Measurements from ENCODE around the gene ARHGEF16. TPM values are rescaled to one million over a fixed set of nuclear protein-coding genes. Genes with fewer than 3 reads are reported as not detected.

ARHGEF16 gene
- polyA plus RNA-seq, 1 of the 3 experiments (the other 2 are of a cell fraction) = 0.18 TPM

DNA sequence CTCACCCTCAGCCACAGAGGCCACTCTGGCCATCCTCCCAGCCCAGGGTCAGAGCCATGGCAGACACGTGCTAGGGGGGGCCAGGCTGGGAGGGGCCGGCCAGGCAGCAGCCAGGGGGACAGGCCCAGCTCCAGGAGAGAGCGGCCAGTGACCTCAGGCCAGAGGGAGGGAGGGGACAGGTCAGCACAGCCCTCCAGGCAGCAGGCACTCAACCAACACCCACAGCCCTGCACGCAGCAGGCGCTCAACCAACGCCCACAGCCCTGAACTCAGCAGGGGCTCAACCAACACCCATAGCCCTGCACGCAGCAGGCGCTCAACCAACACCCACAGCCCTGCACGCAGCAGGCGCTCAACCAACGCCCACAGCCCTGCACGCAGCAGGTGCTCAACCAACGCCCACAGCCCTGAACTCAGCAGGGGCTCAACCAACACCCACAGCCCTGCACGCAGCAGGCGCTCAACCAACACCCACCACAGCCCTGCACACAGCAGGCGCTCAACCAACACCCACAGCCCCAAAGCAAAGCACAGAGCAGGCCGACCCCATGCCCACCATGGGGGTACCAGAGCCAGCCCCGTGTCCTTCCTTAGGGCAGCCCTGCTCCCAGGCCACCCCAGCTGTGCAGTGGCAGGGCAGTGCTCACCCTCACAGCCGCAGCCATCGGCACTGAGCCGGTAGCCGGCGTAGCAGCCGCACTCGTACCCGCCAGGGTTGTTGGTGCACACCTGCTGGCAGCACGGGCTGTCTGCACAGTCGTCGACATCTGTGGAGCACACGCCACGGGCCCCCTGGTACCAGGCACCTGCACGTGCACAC lies 55.9 kb downstream of the ARHGEF16 start:
- Histone ChIP-seq H3K9ac (no peak overlapping the region), H3K4me2 (no peak overlapping the region), H3F3A (replicated peaks; ENCODE audit: insufficient read depth) (no peaks in the 10 kb centered on the region), H2AFZ (ENCODE audit: low read depth) (no peak overlapping the region), H3K79me2 (ENCODE audit: insufficient read depth) (no peaks in the 10 kb centered on the region), H4K20me1 (ENCODE audit: insufficient read depth) (no peaks in the 10 kb centered on the region), H3K36me3 (replicated peaks in 1 of 2; ENCODE audit: control insufficient read depth in 1 of 2, insufficient read depth in 2 of 2, low read length in 1 of 2) (no peaks in the 10 kb centered on the region), H3K9me3 (no peaks in the 10 kb centered on the region), H3K4me1 (ENCODE audit: control insufficient read depth in 1 of 2, insufficient read depth in 2 of 2, low read depth in 1 of 2, low read length in 1 of 2) (peaks cover 0 to 8% of the 10 kb centered on the region in 2 experiments; a peak in 1 of 4 replicates), H3K4me3 (ENCODE audit: low read depth in 2 of 2, low read length in 1 of 2) (no peak overlapping the region), H3K27ac (ENCODE audit: low read depth in 2 of 2, low read length in 1 of 2) (no peak overlapping the region), H3K27me3 (ENCODE audit: insufficient read depth) (no peaks in the 10 kb centered on the region), H3K9me2 (no peaks in the 10 kb centered on the region)
- WGBS (ENCODE audit: low lambda C conversion rate) = 72% methylated on average over 4 of the region's 32 CpGs
- no peak for DNase-seq
- CTCF ChIA-PET = interaction anchor here (0.7 to 4.5 kb wide), 2 partner anchors 8 to 105 kb away, joined by 3 to 18 read pairs; no protein-coding TSS in a partner anchor
- POLR2A ChIA-PET = no interaction called here
- no peak for TF ChIP-seq MXI1 (IDR thresholded peaks at IDR 0.05; ENCODE audit: low read depth, low read length)

DNA sequence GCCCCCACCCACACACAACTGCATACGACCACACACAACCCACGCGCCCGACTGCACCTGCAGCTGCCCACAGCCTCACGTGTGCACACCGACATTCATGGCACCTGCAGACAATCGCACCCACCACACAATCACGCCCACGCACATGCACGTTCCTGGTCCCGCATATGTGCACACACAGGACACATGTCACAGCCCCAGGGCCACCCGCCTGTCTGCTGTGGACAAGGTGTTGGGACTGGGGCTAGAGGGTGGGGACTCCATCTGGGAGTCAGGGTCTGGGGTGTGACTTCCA lies 56.4 kb downstream of the ARHGEF16 start:
- WGBS (ENCODE audit: low lambda C conversion rate) = 90% methylated on average over 2 of the region's 12 CpGs
- H3K27ac ChIP-seq (ENCODE audit: low read depth in 2 of 2, low read length in 1 of 2) = no peak overlapping the region

More for the DNA sequence above, 56.4 kb downstream of the ARHGEF16 start:
- H3F3A ChIP-seq (replicated peaks; ENCODE audit: insufficient read depth) = no peaks in the 10 kb centered on the region
- POLR2A ChIA-PET = no interaction called here
- DNase-seq = no peak
- no peak overlapping the region for H3K4me2 ChIP-seq
- H3K27me3 ChIP-seq (ENCODE audit: insufficient read depth) = no peaks in the 10 kb centered on the region
- CTCF ChIA-PET = no interaction called here
- H2AFZ ChIP-seq (ENCODE audit: low read depth) = no peak overlapping the region
- H3K4me1 ChIP-seq (ENCODE audit: control insufficient read depth in 1 of 2, insufficient read depth in 2 of 2, low read depth in 1 of 2, low read length in 1 of 2) = peaks cover 0 to 13% of the 10 kb centered on the region in 2 experiments; a peak in 1 of 4 replicates
- TF ChIP-seq FOXM1 (IDR thresholded peaks at IDR 0.05; ENCODE audit: low read depth) = no peak
- no peak for TF ChIP-seq RFX5 (IDR thresholded peaks at IDR 0.05; ENCODE audit: low read length)
- no peak for TF ChIP-seq JUND (IDR thresholded peaks at IDR 0.05)
- no peak for TF ChIP-seq ELF1 (IDR thresholded peaks at IDR 0.05)
- TF ChIP-seq, protein P1, sequence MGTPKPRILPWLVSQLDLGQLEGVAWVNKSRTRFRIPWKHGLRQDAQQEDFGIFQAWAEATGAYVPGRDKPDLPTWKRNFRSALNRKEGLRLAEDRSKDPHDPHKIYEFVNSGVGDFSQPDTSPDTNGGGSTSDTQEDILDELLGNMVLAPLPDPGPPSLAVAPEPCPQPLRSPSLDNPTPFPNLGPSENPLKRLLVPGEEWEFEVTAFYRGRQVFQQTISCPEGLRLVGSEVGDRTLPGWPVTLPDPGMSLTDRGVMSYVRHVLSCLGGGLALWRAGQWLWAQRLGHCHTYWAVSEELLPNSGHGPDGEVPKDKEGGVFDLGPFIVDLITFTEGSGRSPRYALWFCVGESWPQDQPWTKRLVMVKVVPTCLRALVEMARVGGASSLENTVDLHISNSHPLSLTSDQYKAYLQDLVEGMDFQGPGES (IDR thresholded peaks at IDR 0.05; ENCODE audit: low read depth, low read length) = no peak
- TF ChIP-seq TAF1 (IDR thresholded peaks at IDR 0.05; ENCODE audit: borderline replicate concordance, low read depth, low read length) = no peak
- TF ChIP-seq YY1 (IDR thresholded peaks at IDR 0.05; ENCODE audit: low read depth) = no peak
- no peak for TF ChIP-seq SIN3A (IDR thresholded peaks at IDR 0.05; ENCODE audit: borderline replicate concordance, low read depth, low read length)
- no peak for TF ChIP-seq ZBTB33 (IDR thresholded peaks at IDR 0.05; ENCODE audit: borderline replicate concordance, low read depth)
- no peak for TF ChIP-seq TEAD4 (IDR thresholded peaks at IDR 0.05; ENCODE audit: borderline replicate concordance, insufficient read depth)
- TF ChIP-seq MXI1 (IDR thresholded peaks at IDR 0.05; ENCODE audit: low read depth, low read length) = no peak
- TF ChIP-seq CHD2 (IDR thresholded peaks at IDR 0.05; ENCODE audit: low read length, partially characterized antibody) = no peak
- TF ChIP-seq, protein P2, sequence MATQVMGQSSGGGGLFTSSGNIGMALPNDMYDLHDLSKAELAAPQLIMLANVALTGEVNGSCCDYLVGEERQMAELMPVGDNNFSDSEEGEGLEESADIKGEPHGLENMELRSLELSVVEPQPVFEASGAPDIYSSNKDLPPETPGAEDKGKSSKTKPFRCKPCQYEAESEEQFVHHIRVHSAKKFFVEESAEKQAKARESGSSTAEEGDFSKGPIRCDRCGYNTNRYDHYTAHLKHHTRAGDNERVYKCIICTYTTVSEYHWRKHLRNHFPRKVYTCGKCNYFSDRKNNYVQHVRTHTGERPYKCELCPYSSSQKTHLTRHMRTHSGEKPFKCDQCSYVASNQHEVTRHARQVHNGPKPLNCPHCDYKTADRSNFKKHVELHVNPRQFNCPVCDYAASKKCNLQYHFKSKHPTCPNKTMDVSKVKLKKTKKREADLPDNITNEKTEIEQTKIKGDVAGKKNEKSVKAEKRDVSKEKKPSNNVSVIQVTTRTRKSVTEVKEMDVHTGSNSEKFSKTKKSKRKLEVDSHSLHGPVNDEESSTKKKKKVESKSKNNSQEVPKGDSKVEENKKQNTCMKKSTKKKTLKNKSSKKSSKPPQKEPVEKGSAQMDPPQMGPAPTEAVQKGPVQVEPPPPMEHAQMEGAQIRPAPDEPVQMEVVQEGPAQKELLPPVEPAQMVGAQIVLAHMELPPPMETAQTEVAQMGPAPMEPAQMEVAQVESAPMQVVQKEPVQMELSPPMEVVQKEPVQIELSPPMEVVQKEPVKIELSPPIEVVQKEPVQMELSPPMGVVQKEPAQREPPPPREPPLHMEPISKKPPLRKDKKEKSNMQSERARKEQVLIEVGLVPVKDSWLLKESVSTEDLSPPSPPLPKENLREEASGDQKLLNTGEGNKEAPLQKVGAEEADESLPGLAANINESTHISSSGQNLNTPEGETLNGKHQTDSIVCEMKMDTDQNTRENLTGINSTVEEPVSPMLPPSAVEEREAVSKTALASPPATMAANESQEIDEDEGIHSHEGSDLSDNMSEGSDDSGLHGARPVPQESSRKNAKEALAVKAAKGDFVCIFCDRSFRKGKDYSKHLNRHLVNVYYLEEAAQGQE (IDR thresholded peaks at IDR 0.05; ENCODE audit: low read depth, low read length) = no peak
- H3K36me3 ChIP-seq (replicated peaks in 1 of 2; ENCODE audit: control insufficient read depth in 1 of 2, insufficient read depth in 2 of 2, low read length in 1 of 2) = no peaks in the 10 kb centered on the region
- H3K79me2 ChIP-seq (ENCODE audit: insufficient read depth) = no peaks in the 10 kb centered on the region
- H3K4me3 ChIP-seq (ENCODE audit: low read depth in 2 of 2, low read length in 1 of 2) = no peak overlapping the region
- no peaks in the 10 kb centered on the region for H3K9me3 ChIP-seq
- no peak overlapping the region for H3K9ac ChIP-seq
- no peaks in the 10 kb centered on the region for H3K9me2 ChIP-seq
- no peaks in the 10 kb centered on the region for H4K20me1 ChIP-seq (ENCODE audit: insufficient read depth)

Data from SK-N-SH (cell line).